GM12878 (cell line): ENCODE results near the gene GNGT2. TPM values are rescaled to one million over a fixed set of nuclear protein-coding genes. Genes with fewer than 3 reads are reported as not detected.
A peak's percentile ranks its signal among the peaks of the same experiment; 100 is the strongest.

Experiments used
- CEBPZ ChIP-seq: fragments of 150-350 bp; IDR thresholded peaks from 2 replicates; pipeline ENCODE4 v1.6.1; 2016; ENCODE audit warnings: low read depth, low read length
- CHD1 ChIP-seq: IDR thresholded peaks from 2 replicates; pipeline ENCODE4 v1.6.1; 2012; ENCODE audit warnings: low read depth, low read length, improper control_type of control experiment
- E4F1 ChIP-seq: fragments of 450-650 bp; IDR thresholded peaks from 2 replicates; pipeline ENCODE4 v1.6.1; 2018; ENCODE audit warnings: borderline replicate concordance, mild to moderate bottlenecking; ENCODE audit not compliant: partially characterized antibody
- ETV6 ChIP-seq, 2 experiments: fragments of 450-650 bp in 1 of 2; IDR thresholded peaks in 1 of 2; conservative IDR thresholded peaks in 1 of 2; 2 replicates each; pipeline ENCODE4 v1.6.1; 2014; ENCODE audit warnings: antibody characterized with exemption in 1 of 2, borderline replicate concordance in 1 of 2, low read depth in 1 of 2, mild to moderate bottlenecking in 1 of 2, moderate library complexity in 1 of 2
- JUND ChIP-seq: IDR thresholded peaks from 2 replicates; pipeline ENCODE4 v1.6.1; 2012; ENCODE audit warnings: low read depth, mild to moderate bottlenecking, low read length, improper control_type of control experiment, moderate library complexity
- MEF2B ChIP-seq: fragments of 450-650 bp; IDR thresholded peaks from 2 replicates; pipeline ENCODE4 v1.6.1; 2018; ENCODE audit warnings: mild to moderate bottlenecking, moderate library complexity; ENCODE audit not compliant: partially characterized antibody, poor library complexity, severe bottlenecking
- NFYB ChIP-seq: IDR thresholded peaks from 2 replicates; pipeline ENCODE4 v1.6.1; 2011; ENCODE audit warnings: low read depth, mild to moderate bottlenecking, low read length, improper control_type of control experiment, moderate library complexity; ENCODE audit not compliant: insufficient read depth
- NR2C1 ChIP-seq: fragments of 450-650 bp; IDR thresholded peaks from 2 replicates; pipeline ENCODE4 v1.6.1; 2017; ENCODE audit warnings: antibody characterized with exemption, mild to moderate bottlenecking, moderate library complexity
- PRDM15 ChIP-seq: fragments of 450-650 bp; formaldehyde crosslinking; IDR thresholded peaks from 2 replicates; pipeline ENCODE4 v1.4.0; 2020; ENCODE audit warnings: mild to moderate bottlenecking, moderate library complexity
- RFX5 ChIP-seq: IDR thresholded peaks from 2 replicates; pipeline ENCODE4 v1.6.1; 2011; ENCODE audit warnings: low read depth, low read length, improper control_type of control experiment
- SKIL ChIP-seq: fragments of 450-650 bp; IDR thresholded peaks from 2 replicates; pipeline ENCODE4 v1.6.1; 2017; ENCODE audit warnings: mild to moderate bottlenecking, low read depth, inconsistent platforms; ENCODE audit not compliant: poor library complexity, severe bottlenecking
- SP1 ChIP-seq: IDR thresholded peaks from one replicate; pipeline ENCODE4 v1.6.1; 2011; ENCODE audit warnings: low read depth, low read length
- SUPT20H ChIP-seq: IDR thresholded peaks from 2 replicates; pipeline ENCODE4 v1.6.1; 2011; ENCODE audit warnings: low read depth, mild to moderate bottlenecking, low read length, moderate library complexity, borderline replicate concordance; ENCODE audit not compliant: control insufficient read depth
- SUZ12 ChIP-seq: fragments of 200-600 bp; sonication (generic); IDR thresholded peaks from one replicate; pipeline ENCODE4 v1.6.1; 2018; ENCODE audit warnings: antibody characterized with exemption, mild to moderate bottlenecking; ENCODE audit not compliant: unreplicated experiment
- TARDBP ChIP-seq: IDR thresholded peaks from 2 replicates; pipeline ENCODE4 v1.6.1; 2016; ENCODE audit warnings: borderline replicate concordance
- ZSCAN29 ChIP-seq: fragments of 450-650 bp; IDR thresholded peaks from 2 replicates; pipeline ENCODE4 v1.6.1; 2017; ENCODE audit warnings: mild to moderate bottlenecking, moderate library complexity
- polyA plus RNA-seq, 11 experiments: library from polyadenylated mRNA; depleted of rRNA in 4 of 11; unstranded in 6 of 11; stranded (reverse) in 5 of 11; fragments of >200 nt; fragmentation: Nextera tagmentation in 4 of 11; fragmentation: Illumina TruSeq in 1 of 11; extraction: Ambion mirVana in 4 of 11; extraction: Trizol in 1 of 11; gene quantifications; 1 replicate in 1 of 11; 2 replicates in 10 of 11; pipeline versions ENCODE4 v1.2.1 to v1.2.3, GENCODE V29; 2011 to 2016; ENCODE audit warnings: inconsistent platforms in 2 of 11, missing spikeins in 2 of 11, low read depth in 1 of 11
- total RNA-seq, 4 experiments: library from RNA; depleted of rRNA in 3 of 4; stranded (reverse); fragments of >200 nt in 3 of 4; fragmentation: Illumina TruSeq in 1 of 4; extraction: Trizol in 1 of 4; gene quantifications; 2 replicates each; pipeline versions ENCODE4 v1.2.1 to v1.2.3, GENCODE V29; 2013 to 2021

GNGT2 gene
- total and polyA plus RNA-seq, 10 of the 15 experiments (the other 5 are each of a cell fraction or from before 2014, with no cell fraction given): 15.3 to 60.4 (median 32.0) TPM

- TF ChIP-seq E4F1: no peak
- TF ChIP-seq ZSCAN29: no peak
- peak; percentile 83 for TF ChIP-seq NFYB
- TF ChIP-seq SUZ12: no peak
- TF ChIP-seq SUPT20H: no peak
- no peak for TF ChIP-seq PRDM15
- no peak for TF ChIP-seq SP1
- TF ChIP-seq ETV6 (conservative IDR thresholded peaks at IDR 0.05 in 1 of 2, IDR thresholded peaks at IDR 0.05 in 1 of 2; ENCODE audit: borderline replicate concordance in 1 of 2, low read depth in 1 of 2): no peak
- TF ChIP-seq RFX5: peak; percentile 61; the same call in 1 of the 2 replicates
- TF ChIP-seq TARDBP: no peak
- TF ChIP-seq SKIL: no peak
- no peak for TF ChIP-seq CHD1
- no peak for TF ChIP-seq JUND
- no peak for TF ChIP-seq NR2C1
- no peak for TF ChIP-seq CEBPZ
- TF ChIP-seq MEF2B: peak; percentile 31
Observed at GRCh38 chr17:49230636-49231562, 20.5 kb upstream of the GNGT2 start, which contains the start of gene PHOSPHO1 (continued).
